Measurements from ENCODE around the gene ZBTB49.

Gene ZBTB49

DNA sequence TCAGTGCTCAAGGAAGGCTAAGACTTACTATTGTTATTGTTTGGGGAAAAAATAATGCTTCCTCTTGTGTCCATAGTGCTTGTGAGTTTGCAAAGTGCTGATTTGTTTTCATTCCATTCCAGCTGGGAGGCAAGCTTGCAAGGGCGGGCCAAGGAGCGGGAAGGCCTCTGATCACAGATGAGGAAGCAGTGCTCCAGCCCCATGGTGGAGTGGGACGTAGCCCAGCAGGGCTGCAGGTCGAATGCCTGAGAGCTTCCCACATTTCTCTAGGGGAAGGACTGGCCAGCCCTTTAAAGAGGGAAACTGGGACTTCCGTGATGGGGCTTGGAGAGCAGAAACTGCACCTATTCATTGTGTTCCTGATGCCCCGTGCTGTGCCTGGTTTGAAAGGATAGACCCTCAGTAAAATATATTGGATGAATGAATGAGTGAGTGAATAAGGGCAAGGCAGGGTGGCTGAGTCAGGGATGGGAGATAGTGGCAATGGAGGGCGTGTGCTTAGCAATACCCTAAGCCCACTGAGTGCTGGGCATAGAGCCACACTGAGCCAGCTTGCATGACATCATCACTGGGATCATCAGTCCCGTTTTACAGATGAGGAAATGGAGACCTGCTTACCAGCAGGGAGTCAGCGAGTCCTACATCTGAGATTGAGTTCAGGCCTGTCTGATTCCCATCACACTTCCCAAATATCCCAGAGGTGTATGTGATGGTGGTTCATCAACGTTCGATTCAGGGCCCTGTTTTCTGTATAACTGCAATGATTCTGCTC lies 78.9 kb downstream of the ZBTB49 start:
- H3K4me3 ChIP-seq (ENCODE audit: low read depth, low read length) = no peak overlapping the region
- TF ChIP-seq, protein P1, sequence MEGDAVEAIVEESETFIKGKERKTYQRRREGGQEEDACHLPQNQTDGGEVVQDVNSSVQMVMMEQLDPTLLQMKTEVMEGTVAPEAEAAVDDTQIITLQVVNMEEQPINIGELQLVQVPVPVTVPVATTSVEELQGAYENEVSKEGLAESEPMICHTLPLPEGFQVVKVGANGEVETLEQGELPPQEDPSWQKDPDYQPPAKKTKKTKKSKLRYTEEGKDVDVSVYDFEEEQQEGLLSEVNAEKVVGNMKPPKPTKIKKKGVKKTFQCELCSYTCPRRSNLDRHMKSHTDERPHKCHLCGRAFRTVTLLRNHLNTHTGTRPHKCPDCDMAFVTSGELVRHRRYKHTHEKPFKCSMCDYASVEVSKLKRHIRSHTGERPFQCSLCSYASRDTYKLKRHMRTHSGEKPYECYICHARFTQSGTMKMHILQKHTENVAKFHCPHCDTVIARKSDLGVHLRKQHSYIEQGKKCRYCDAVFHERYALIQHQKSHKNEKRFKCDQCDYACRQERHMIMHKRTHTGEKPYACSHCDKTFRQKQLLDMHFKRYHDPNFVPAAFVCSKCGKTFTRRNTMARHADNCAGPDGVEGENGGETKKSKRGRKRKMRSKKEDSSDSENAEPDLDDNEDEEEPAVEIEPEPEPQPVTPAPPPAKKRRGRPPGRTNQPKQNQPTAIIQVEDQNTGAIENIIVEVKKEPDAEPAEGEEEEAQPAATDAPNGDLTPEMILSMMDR (IDR thresholded peaks at IDR 0.05; ENCODE audit: low read depth, low read length, missing control alignments) = no peak

More for the DNA sequence above, 78.9 kb downstream of the ZBTB49 start:
- no peak for DNase-seq (ENCODE audit: low read depth)
